Effector memory CD4-positive, alpha-beta T cell (primary cell): ENCODE measurements around the gene UBE2Q2.

Experiments used
- DNase-seq, 3 donors: peaks; one replicate each; pipeline ENCODE4 v3.0.0-alpha.2; 2020
- H3K27ac ChIP-seq: 2 replicates; pipeline ENCODE4 v1.7.0; 2013; ENCODE audit warnings: mild to moderate bottlenecking, low read length, moderate library complexity; ENCODE audit not compliant: insufficient read depth, poor library complexity, severe bottlenecking
- H3K27me3 ChIP-seq: replicated peaks from 2 replicates; pipeline ENCODE4 v1.7.0; 2013; ENCODE audit warnings: mild to moderate bottlenecking, low read length; ENCODE audit not compliant: insufficient read depth, control insufficient read depth, poor library complexity, severe bottlenecking
- H3K36me3 ChIP-seq: 2 replicates; pipeline ENCODE4 v1.7.0; 2013; ENCODE audit warnings: mild to moderate bottlenecking, low read length, moderate library complexity; ENCODE audit not compliant: control insufficient read depth, insufficient read depth
- H3K4me1 ChIP-seq: 2 replicates; pipeline ENCODE4 v1.7.0; 2013; ENCODE audit warnings: low read length, mild to moderate bottlenecking; ENCODE audit not compliant: control insufficient read depth, insufficient read depth, poor library complexity, severe bottlenecking
- H3K4me3 ChIP-seq: 2 replicates; pipeline ENCODE4 v1.7.0; 2013; ENCODE audit warnings: low read length, low read depth, mild to moderate bottlenecking; ENCODE audit not compliant: insufficient read depth, poor library complexity, severe bottlenecking
- H3K9me3 ChIP-seq: 2 replicates; pipeline ENCODE4 v1.7.0; 2013; ENCODE audit warnings: mild to moderate bottlenecking, low read length, moderate library complexity; ENCODE audit not compliant: control insufficient read depth

UBE2Q2 gene

DNA sequence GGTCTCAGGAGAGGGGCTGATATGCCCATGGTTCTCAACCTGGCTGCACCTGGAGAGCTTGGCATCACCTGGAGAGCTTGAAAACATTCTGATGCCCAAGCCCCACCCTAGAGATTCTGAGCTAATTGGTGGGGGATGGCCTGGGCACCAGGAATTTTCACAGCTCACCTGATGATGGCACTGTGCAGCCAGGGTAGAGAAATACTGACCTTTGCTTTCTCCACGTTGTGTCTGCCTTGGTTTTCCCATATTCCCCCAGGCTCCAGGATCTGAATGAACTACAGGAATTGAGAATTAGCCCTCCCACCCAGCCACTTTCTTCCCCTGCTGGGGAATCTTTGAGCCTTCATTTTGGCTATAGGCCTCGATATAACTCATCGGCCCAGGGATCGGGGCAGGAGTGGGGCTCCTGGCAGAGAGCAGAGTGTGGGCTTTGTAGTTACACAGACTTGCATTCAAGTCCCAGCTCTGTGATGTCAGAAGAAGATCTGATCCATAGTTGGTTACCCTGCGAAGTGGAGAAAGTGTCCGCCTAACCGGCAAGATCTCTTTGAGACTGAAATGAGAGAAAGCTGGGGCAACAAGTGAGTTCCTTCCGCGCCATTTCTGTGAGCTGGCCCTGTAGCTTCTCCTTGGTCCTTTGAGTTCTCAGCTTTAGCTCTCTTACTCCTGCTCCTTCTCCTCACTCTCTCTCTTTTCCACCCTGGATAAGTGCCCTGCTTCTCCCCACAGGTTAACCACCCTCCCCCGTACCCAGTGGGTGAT is 33.1 kb upstream of the UBE2Q2 start:
- no peak for DNase-seq
- Histone ChIP-seq H3K9me3 (no peaks in the 10 kb centered on the region), H3K36me3 (no peaks in the 10 kb centered on the region), H3K4me3 (no peak overlapping the region), H3K27ac (no peak overlapping the region), H3K27me3 (no peaks in the 10 kb centered on the region), H3K4me1 (no peaks in the 10 kb centered on the region)

DNA sequence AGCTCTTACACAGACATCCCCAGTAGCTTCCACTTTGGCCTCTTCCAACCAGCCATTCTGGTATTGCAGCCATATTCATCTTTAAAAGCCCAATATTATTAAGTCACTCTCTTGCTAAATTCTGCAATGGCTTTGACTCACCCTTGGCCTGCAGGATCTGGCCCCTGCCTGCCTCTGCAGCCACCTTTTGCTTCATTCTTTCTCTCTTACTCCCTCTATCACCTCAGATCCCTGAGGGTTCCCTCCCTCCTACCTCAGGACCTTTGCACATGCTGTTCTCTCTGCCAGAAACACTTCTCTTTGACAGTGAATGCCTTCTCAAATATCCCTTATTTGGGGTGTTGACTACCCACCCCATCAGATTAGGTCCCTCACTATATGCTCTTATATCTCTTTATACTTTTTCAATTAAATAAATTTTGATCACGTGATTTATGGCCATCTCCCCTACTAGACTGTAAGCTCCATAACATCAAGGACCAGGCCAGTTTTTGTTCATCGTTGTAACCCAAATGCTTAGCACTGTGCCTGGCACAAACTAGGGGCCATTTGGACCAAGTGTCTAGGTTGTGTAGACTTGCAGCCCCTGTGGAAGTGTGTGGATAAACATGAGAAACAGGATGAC is 32.3 kb upstream of the UBE2Q2 start:
- H3K27ac ChIP-seq, result no peak overlapping the region
- H3K36me3 ChIP-seq, result no peaks in the 10 kb centered on the region
- no peaks in the 10 kb centered on the region for H3K9me3 ChIP-seq
- no peaks in the 10 kb centered on the region for H3K4me1 ChIP-seq
- H3K4me3 ChIP-seq, result no peak overlapping the region
- DNase-seq, result no peak
- H3K27me3 ChIP-seq, result no peaks in the 10 kb centered on the region

DNA sequence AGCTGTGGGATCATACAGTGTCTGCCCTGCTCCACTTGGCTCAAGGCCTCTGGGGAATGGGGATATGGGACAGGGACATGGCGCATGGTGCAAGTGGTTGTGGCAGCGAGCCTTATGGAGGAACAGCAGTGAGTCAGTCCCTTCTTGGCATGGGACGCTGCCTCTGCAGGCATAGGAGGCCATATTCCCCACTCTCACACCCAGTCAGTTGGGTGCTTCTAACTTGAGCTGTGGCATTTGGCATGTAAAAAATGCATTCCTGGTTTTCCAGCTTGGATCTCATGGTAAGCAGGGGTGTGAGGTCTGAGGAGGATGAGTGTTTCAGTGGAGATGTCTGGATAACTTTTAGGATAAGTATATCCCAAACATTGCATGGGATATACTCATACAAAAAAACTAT is 31.6 kb upstream of the UBE2Q2 start:
- Histone ChIP-seq H3K27me3 (no peaks in the 10 kb centered on the region), H3K4me3 (no peak overlapping the region), H3K4me1 (no peaks in the 10 kb centered on the region), H3K36me3 (no peaks in the 10 kb centered on the region), H3K27ac (no peak overlapping the region), H3K9me3 (no peaks in the 10 kb centered on the region)
- no peak for DNase-seq

DNA sequence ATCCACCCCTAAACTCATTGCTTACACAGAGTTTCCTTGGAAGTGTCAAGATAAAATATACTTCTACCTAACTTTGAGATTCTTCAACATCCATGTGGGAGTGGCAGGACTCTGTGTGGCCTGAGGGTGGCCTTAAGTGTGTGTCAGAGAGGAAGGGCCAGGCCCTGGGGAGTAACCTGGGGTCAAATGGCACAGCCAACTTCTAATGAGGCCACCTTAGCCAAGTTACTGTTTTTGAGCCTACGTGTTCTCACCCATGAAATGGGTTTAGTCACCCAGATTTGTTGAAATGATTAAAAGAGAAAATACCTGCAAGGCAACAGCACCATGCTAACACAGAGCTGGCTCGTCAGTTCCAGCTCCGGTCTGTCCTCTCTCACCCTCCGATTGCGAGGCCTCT is 28.5 kb upstream of the UBE2Q2 start:
- DNase-seq, result no peak
- Histone ChIP-seq H3K27me3 (no peaks in the 10 kb centered on the region), H3K4me1 (peaks cover 3% of the 10 kb centered on the region), H3K4me3 (no peak overlapping the region), H3K9me3 (no peaks in the 10 kb centered on the region), H3K27ac (no peak overlapping the region), H3K36me3 (no peaks in the 10 kb centered on the region)

DNA sequence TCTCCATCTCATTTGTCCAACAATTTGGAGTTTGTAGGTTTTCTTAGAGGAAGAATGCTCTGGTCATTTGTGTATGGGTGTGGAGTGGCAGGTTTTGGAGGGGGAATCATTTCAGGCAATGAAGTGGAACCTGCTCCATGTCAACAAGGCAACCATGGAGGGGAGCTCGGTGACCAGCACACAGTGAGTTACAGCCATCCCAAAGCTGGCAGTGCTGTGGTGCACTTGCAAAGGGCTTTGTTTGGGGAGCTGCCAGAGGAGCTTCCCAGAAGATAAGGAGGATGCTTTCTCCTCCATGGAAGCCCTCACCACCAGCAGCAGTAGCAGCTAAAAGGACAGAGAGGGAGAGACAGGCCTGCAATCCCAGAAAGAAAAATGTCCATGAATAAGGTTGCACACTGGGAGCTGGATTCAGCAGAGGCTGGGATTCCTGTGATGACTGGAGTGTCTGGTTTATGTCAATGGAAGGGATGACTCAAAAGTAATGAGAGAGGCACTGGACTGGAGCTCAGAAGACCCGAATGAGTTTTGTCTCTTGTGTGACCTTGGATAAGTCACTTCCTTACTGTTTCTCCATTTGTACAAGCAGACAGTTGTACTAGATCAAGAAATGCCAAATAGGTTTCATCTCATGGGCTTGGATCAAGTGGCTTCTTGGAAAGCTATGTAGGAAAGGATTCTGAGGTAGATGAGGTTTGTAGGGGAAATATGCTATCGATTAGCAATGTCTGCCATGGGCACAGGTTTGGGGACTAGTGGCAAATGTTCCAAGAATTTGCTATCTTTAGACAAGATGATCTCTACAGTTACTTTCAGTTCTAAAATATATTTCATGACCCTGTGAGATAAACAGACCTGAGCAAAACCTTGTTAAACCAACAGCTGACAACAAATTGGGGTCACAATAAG is 27.2 kb upstream of the UBE2Q2 start:
- no peaks in the 10 kb centered on the region for H3K9me3 ChIP-seq
- peaks cover 3% of the 10 kb centered on the region for H3K4me1 ChIP-seq
- H3K4me3 ChIP-seq, result no peak overlapping the region
- H3K27me3 ChIP-seq, result no peaks in the 10 kb centered on the region
- H3K36me3 ChIP-seq, result no peaks in the 10 kb centered on the region
- H3K27ac ChIP-seq, result no peak overlapping the region
- no peak for DNase-seq

DNA sequence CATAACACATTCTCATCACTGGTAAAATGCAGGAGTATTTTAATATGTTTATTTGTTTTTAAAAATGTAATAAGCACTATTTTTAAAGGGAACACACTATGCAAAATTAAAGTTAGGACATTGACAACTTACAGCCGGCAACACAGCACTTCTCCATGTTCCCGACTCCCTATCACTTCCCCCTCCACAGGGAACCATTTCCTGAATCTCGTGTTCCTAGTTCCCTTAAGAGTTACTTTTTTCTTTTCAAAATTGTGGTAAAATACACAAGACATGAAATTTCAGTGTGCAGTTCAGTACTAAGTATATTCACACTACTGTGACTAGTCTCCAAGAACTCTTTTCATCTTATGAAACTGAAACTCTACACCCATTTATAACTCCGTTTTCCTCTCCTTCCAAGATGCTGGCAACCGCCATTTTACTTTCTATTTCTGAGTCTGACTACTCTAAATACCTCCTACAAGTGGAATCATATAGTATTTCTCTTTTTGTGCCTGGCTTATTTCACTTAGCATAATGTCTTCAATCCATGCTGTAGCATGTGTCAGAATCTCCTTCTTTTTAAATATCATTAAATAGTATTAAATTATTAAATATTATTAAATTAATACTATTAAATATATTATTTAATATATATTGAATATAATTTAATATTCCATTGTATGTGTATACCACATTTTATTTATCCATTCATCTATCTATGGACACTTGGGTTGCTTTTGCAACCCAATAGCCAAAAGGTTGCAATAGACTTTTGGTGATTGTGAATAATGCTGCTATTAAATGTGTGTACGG is 25.9 kb upstream of the UBE2Q2 start:
- H3K4me1 ChIP-seq, result peaks cover 3% of the 10 kb centered on the region
- H3K27me3 ChIP-seq, result no peaks in the 10 kb centered on the region
- H3K9me3 ChIP-seq, result no peaks in the 10 kb centered on the region
- H3K27ac ChIP-seq, result no peak overlapping the region
- no peak overlapping the region for H3K4me3 ChIP-seq
- no peak for DNase-seq
- H3K36me3 ChIP-seq, result no peaks in the 10 kb centered on the region

DNA sequence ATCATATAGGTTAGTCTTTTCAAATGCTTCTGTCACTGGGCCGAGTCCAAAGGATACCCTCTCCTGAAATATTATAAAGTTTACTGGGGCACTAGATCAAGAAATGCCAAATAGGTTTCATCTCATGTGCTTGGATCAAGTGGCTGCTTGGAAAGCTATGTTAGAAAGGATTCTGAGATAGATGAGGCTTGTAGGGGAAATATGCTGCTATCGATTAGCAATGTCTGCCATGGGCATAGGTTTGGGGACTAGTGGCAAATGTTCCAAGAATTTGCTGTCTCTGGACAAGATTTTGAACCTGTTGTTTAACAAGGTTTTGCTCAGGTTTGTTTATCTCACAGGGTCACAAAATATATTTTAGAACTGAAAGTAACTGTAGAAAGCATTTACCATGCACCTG is 23.0 kb upstream of the UBE2Q2 start:
- Histone ChIP-seq H3K4me1 (peaks cover 3% of the 10 kb centered on the region), H3K9me3 (no peaks in the 10 kb centered on the region), H3K4me3 (no peak overlapping the region), H3K27ac (no peak overlapping the region), H3K27me3 (no peaks in the 10 kb centered on the region), H3K36me3 (no peaks in the 10 kb centered on the region)
- DNase-seq, result no peak

DNA sequence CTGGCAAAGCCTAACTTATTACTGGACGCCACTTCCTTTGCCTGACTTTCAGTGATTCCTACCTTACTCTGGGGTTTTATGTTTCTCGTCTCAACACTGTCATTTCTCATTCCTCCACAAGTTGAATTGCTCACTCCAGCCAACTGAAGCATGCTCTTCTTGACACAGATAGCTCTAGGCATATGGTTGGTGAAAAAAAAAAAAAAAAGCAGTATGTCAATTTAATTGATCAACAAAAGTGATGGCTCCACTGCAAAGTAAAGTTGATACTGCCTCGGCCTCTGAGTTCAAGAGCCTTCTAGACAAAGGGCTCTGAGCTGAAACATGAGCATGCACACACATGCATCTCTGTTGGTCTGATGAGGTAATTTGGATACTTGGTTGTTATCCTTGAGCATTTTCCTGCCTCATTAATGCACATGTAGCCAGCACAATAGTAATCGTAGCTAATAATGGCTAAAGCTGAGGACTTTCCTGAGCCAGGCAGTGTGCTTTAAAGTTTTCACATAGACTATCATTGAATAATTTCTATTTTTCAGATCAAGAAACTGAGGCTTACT is 21.4 kb upstream of the UBE2Q2 start:
- peaks cover under 1% of the 10 kb centered on the region for H3K4me1 ChIP-seq
- DNase-seq, result no peak
- no peak overlapping the region for H3K27ac ChIP-seq
- H3K36me3 ChIP-seq, result no peaks in the 10 kb centered on the region
- no peak overlapping the region for H3K4me3 ChIP-seq
- H3K27me3 ChIP-seq, result no peaks in the 10 kb centered on the region
- H3K9me3 ChIP-seq, result no peaks in the 10 kb centered on the region

DNA sequence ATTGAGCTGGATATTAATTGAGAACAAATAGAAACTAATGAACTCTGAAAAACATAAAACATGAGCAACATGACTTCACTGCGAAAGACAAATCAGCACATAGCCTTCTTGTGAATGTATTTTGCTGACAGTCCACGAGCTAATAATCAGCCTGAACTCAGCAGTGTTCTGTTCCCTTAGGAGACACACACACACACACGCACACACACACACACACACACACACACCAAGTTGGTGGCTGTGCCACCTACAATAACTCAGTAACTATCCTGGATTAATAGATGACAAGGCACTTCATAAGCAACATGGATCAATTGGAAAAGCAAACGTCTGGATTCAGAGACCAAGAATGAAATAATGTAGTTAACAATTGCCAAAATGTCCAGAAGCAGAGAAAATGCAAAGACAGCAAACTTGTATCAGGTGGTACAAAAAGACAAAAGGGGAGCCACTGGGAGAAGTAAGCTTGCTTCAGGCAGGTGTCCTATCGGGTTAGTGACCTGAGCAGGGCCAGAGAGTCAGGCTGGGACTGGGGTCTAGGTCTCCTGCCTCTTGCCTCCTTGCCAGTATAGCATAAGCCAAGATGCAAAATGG is 20.5 kb upstream of the UBE2Q2 start:
- Histone ChIP-seq H3K4me1 (no peaks in the 10 kb centered on the region), H3K9me3 (no peaks in the 10 kb centered on the region), H3K27ac (no peak overlapping the region), H3K4me3 (no peak overlapping the region), H3K27me3 (no peaks in the 10 kb centered on the region), H3K36me3 (no peaks in the 10 kb centered on the region)
- DNase-seq, result no peak
